ENCODE data around the gene CD4. TPM values are rescaled to one million over a fixed set of nuclear protein-coding genes. Genes with fewer than 3 reads are reported as not detected.
"Not testable (repeated sequence)": the region's sequence is repeated elsewhere in the genome, so short reads cannot be mapped to it uniquely, and the experiment has no call there.

The CD4 gene
- total RNA-seq, 2 experiments from 2014 or later: 324 to 327 TPM

DNA sequence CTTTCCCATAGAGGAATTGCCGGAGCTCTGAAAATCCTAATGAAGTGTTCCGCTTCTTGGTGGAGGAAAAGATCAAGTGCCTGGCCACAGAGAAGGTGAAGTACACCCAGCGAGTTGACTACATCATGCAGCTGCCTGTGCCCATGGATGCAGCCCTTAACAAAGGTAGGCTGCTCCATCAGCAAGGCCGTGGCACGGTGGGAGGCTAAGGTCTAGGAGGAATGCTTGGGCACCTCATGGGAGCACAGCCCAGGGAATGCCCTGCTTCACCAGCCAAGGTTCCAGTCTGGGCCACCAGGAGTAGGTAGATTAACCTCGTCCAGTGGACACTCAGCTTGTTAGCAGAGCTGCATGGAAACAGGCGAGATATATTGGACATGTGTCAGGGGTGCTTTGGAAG, 71.6 kb downstream of the CD4 start:
- H3K27me3 Mint-ChIP-seq: no peaks in the 10 kb centered on the region
- H3K9me3 Mint-ChIP-seq: no peaks in the 10 kb centered on the region
- no peak for DNase-seq
- ChIA-PET POLR2A (interaction anchor here (1.0 to 2.3 kb wide), 2 partner anchors 9 to 31 kb away, joined by 3 to 19 read pairs; partner anchors contain the start of genes CDCA3 and USP5), CTCF (interaction anchor here (0.7 to 1.7 kb wide), 4 partner anchors 9 to 11 kb away, joined by 3 to 4 read pairs (median 3); partner anchors contain the start of gene USP5)
- no peaks in the 10 kb centered on the region for H3K4me1 Mint-ChIP-seq
- no peak overlapping the region for H3K4me3 Mint-ChIP-seq
- H3K27ac Mint-ChIP-seq: no peak overlapping the region
- H3K36me3 Mint-ChIP-seq (ENCODE audit: low read depth): peaks cover 68% of the 10 kb centered on the region

DNA sequence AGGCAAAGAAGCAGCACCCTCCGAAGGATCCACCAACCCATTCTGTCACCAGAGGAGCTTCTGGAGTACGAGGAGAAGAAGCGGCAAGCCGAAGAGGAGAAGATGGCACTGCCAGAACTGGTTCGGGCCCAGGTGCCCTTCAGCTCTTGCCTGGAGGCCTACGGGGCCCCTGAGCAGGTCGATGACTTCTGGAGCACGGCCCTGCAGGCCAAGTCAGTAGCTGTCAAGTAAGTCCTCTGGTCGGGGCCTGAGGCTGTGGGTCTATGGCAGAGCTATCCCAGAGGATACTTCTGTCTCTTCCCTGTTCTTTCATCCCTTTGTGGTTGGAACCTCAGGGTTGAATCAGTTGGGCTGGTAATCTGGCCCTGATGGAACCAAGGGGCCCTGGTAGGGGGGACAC, 72.1 kb downstream of the CD4 start:
- ChIA-PET CTCF (interaction anchor here (0.9 kb wide), 2 partner anchors 9 to 11 kb away, joined by 3 read pairs; partner anchors contain the start of gene USP5), POLR2A (interaction anchor here (1.0 to 2.3 kb wide), 2 partner anchors 9 to 30 kb away, joined by 3 to 19 read pairs; partner anchors contain the start of genes CDCA3 and USP5)
- Mint-ChIP-seq H3K27ac (no peak overlapping the region), H3K27me3 (no peaks in the 10 kb centered on the region), H3K36me3 (ENCODE audit: low read depth) (peaks cover 66% of the 10 kb centered on the region), H3K4me3 (no peak overlapping the region), H3K4me1 (peaks cover under 1% of the 10 kb centered on the region), H3K9me3 (no peaks in the 10 kb centered on the region)
- no peak for DNase-seq

- DNase-seq: no peak
- peaks cover 9% of the 10 kb centered on the region for H3K4me1 Mint-ChIP-seq
- H3K9me3 Mint-ChIP-seq: no peaks in the 10 kb centered on the region
- CTCF ChIA-PET: interaction anchor here (0.6 to 11.4 kb wide), 2 partner anchors 11 to 50 kb away, joined by 3 to 161 read pairs; partner anchors contain the start of genes CDCA3 and USP5
- H3K4me3 Mint-ChIP-seq: no peak overlapping the region
- H3K27me3 Mint-ChIP-seq: no peaks in the 10 kb centered on the region
- H3K27ac Mint-ChIP-seq: no peak overlapping the region
- peaks cover 60% of the 10 kb centered on the region for H3K36me3 Mint-ChIP-seq (ENCODE audit: low read depth)
- POLR2A ChIA-PET: interaction anchor here (1.2 to 11.4 kb wide), 2 partner anchors 10 to 11 kb away, joined by 5 to 312 read pairs; partner anchors contain the start of genes CDCA3, SPSB2 and USP5
These were observed 73.7 kb downstream of the CD4 start for GRCh38 chr12:6863033-6863432.

DNA sequence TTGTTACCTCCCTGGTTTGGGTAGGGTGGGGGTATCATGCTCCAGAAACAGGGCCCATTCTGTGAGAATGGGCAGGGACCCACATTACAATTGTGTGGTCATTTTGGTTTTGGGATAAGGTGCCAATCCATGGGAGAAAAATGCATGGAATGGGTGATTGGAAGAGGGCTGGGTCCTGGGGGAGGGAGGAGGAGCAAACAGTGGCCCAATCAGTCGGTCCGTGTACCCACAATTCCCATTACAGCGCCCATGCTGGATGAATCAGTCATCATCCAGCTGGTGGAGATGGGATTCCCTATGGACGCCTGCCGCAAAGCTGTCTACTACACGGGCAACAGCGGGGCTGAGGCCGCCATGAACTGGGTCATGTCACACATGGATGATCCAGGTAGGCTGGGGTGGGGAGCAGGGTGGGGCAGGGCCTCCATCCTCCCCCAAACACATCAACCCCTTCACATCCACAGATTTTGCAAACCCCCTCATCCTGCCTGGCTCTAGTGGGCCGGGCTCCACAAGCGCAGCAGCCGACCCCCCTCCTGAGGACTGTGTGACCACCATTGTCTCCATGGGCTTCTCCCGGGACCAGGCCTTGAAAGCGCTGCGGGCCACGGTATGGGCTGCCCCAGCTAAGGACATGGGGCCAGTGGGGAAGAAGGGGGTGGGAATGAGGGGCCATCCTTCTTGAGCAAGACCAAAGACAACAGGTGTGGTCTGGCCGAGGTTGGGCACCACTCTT, 74.4 kb downstream of the CD4 start:
- Mint-ChIP-seq H3K4me3 (no peak overlapping the region), H3K36me3 (ENCODE audit: low read depth) (peaks cover 64% of the 10 kb centered on the region), H3K27me3 (no peaks in the 10 kb centered on the region), H3K9me3 (no peaks in the 10 kb centered on the region), H3K27ac (no peak overlapping the region), H3K4me1 (peaks cover 15% of the 10 kb centered on the region)
- POLR2A ChIA-PET: interaction anchor here (1.2 to 11.4 kb wide), 2 partner anchors 9 to 12 kb away, joined by 5 to 312 read pairs; partner anchors contain the start of genes CDCA3, SPSB2 and USP5
- CTCF ChIA-PET: interaction anchor here (0.8 to 11.4 kb wide), 3 partner anchors 12 to 30 kb away, joined by 3 to 161 read pairs (median 3); partner anchors contain the start of genes CDCA3 and USP5
- DNase-seq: no peak

GRCh38 chr12:6865307-6865706, 76.0 kb downstream of the CD4 start:
- H3K36me3 Mint-ChIP-seq (ENCODE audit: low read depth): peaks cover 70% of the 10 kb centered on the region
- H3K9me3 Mint-ChIP-seq, DNase-seq, H3K4me3 Mint-ChIP-seq, H3K27me3 Mint-ChIP-seq, H3K27ac Mint-ChIP-seq: not testable (repeated sequence)
- ChIA-PET CTCF (interaction anchor here (1.1 to 11.4 kb wide), 3 partner anchors 13 to 246 kb away, joined by 3 to 161 read pairs (median 3); partner anchors contain the start of genes CDCA3 and USP5), POLR2A (interaction anchor here (0.6 to 11.4 kb wide), 4 partner anchors 8 to 325 kb away, joined by 3 to 312 read pairs (median 3); partner anchors contain the start of genes CDCA3, SPSB2 and USP5)
- H3K4me1 Mint-ChIP-seq: peaks cover 31% of the 10 kb centered on the region

- Mint-ChIP-seq H3K4me1 (peaks cover 41% of the 10 kb centered on the region), H3K36me3 (ENCODE audit: low read depth) (peaks cover 70% of the 10 kb centered on the region), H3K27me3 (no peaks in the 10 kb centered on the region), H3K27ac (peak overlapping the region; percentile 95), H3K4me3 (peak overlapping the region; percentile 97), H3K9me3 (no peaks in the 10 kb centered on the region)
- DNase-seq: no peak
- ChIA-PET POLR2A (interaction anchor here (0.7 to 11.4 kb wide), 20 partner anchors 10 to 257 kb away, joined by 3 to 312 read pairs (median 4); partner anchors contain the start of genes C12orf57, CDCA3, COPS7A and LRRC23), CTCF (interaction anchor here (0.7 to 11.4 kb wide), 4 partner anchors 9 to 247 kb away, joined by 3 to 161 read pairs (median 4); partner anchors contain the start of genes CDCA3 and USP5)
These were observed 77.0 kb downstream of the CD4 start for GRCh38 chr12:6866163-6866919.

DNA sequence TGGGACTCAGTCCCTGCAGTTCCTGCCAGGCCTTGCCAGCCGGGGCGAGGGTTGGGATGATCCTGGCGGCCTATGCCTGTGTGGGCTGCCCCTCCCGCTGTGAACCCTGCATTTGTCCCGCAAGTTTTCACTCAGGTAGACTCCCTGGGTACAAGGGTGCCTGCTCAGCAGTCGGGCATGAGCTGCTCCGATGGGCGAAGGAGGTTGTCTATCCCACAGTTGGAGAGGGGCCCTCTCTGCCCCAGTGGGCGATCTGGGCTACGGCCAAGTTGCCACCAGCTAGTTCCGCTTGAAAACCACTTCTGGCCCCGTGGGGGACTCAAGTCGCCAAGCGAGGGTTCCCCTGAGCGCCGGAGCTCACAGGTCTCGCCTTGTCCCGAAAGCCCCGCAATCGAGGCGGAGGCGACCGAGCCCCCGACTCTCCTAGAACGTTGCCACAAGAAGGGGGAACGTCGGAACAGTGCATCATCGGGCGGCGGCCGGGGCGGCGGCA, 77.6 kb downstream of the CD4 start:
- Mint-ChIP-seq H3K27me3 (no peaks in the 10 kb centered on the region), H3K9me3 (no peaks in the 10 kb centered on the region), H3K4me3 (peak overlapping the region; percentile 97), H3K36me3 (ENCODE audit: low read depth) (peaks cover 73% of the 10 kb centered on the region), H3K27ac (peak overlapping the region; percentile 95), H3K4me1 (peaks cover 47% of the 10 kb centered on the region)
- DNase-seq: no peak
- ChIA-PET POLR2A (interaction anchor here (0.7 to 11.4 kb wide), 24 partner anchors 8 to 424 kb away, joined by 3 to 312 read pairs (median 4); partner anchors contain the start of genes C12orf57, CDCA3, COPS7A and ENO2), CTCF (interaction anchor here (0.7 to 11.4 kb wide), 4 partner anchors 9 to 114 kb away, joined by 3 to 161 read pairs (median 4); partner anchors contain the start of genes CDCA3, MLF2 and USP5)

DNA sequence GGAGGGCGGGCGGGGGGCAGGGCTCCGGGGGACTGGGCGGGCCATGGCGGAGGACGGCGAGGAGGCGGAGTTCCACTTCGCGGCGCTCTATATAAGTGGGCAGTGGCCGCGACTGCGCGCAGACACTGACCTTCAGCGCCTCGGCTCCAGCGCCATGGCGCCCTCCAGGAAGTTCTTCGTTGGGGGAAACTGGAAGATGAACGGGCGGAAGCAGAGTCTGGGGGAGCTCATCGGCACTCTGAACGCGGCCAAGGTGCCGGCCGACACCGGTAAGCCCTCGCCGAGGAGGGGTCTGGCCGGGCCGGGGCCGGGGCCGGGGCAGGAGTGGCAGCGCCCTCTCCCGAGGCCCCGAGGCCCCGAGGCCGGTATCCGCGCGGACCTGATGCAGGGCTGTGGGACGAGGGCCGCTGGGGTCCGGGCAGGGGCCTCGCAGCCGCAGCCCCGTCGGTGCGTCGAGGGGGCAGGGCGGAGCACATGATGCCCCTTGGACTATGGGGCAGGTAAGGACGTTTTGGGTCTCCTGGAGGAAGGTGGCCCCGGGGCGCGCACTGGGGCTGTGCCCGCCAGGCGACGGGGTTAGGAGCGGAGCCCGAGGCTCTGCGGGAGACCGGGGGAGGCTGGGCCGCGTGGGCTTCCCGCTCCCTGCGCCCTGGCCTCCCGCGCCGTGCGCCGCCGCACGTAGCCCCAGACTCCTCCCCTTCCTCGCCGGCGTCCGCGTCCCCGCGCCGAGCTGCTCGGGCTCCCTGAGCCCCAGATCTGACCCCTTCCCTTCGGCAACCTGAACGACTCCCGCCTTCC, 78.3 kb downstream of the CD4 start, which contains the start of gene TPI1:
TPI1 (plus strand) TSS at position 119 of the 798 bp plus-strand sequence; CDS start at position 155, 36 bp downstream.
- peak within 1 kb of the TSS; percentile 95 for H3K27ac Mint-ChIP-seq
- H3K4me1 Mint-ChIP-seq: peaks cover 54% of the 10 kb centered on the region
- H3K27me3 Mint-ChIP-seq: no peaks in the 10 kb centered on the region
- peak; percentile 83 for DNase-seq
- ChIA-PET CTCF (interaction anchor here (1.0 to 11.4 kb wide), 4 partner anchors 15 to 114 kb away, joined by 3 to 161 read pairs (median 12); partner anchors contain the start of genes CDCA3, MLF2 and USP5), POLR2A (interaction anchor here (0.7 to 11.4 kb wide), 26 partner anchors 9 to 424 kb away, joined by 3 to 312 read pairs (median 4); partner anchors contain the start of genes C12orf57, CDCA3, COPS7A and ENO2)
- H3K4me3 Mint-ChIP-seq: peak within 1 kb of the TSS; percentile 97
- no peaks in the 10 kb centered on the region for H3K9me3 Mint-ChIP-seq
- peaks cover 75% of the 10 kb centered on the region for H3K36me3 Mint-ChIP-seq (ENCODE audit: low read depth)

- ChIA-PET POLR2A (interaction anchor here (0.9 to 11.4 kb wide), 22 partner anchors 10 to 227 kb away, joined by 3 to 312 read pairs (median 6); partner anchors contain the start of genes C12orf57, CDCA3, COPS7A and ENO2), CTCF (interaction anchor here (1.3 to 11.4 kb wide), 12 partner anchors 16 to 187 kb away, joined by 3 to 161 read pairs (median 8); partner anchors contain the start of genes C12orf57, CD4, CDCA3 and RNU7-1)
- H3K27me3 Mint-ChIP-seq: no peaks in the 10 kb centered on the region
- peak overlapping the region; percentile 90 for H3K27ac Mint-ChIP-seq
- H3K36me3 Mint-ChIP-seq (ENCODE audit: low read depth): peaks cover 76% of the 10 kb centered on the region
- no peaks in the 10 kb centered on the region for H3K9me3 Mint-ChIP-seq
- peak; percentile 22 for DNase-seq
- peaks cover 54% of the 10 kb centered on the region for H3K4me1 Mint-ChIP-seq
- H3K4me3 Mint-ChIP-seq: peak overlapping the region; percentile 97
These were observed 79.1 kb downstream of the CD4 start for GRCh38 chr12:6868211-6869048.

All from activated CD4-positive, alpha-beta memory T cell treated with anti-CD3 and anti-CD28 coated beads, Interleukin-2, amount 10 ng/mL, durations not matched to agents 7 days and 5 days (primary cell).